ENCODE data around the gene TMCO4.

The TMCO4 gene

DNA sequence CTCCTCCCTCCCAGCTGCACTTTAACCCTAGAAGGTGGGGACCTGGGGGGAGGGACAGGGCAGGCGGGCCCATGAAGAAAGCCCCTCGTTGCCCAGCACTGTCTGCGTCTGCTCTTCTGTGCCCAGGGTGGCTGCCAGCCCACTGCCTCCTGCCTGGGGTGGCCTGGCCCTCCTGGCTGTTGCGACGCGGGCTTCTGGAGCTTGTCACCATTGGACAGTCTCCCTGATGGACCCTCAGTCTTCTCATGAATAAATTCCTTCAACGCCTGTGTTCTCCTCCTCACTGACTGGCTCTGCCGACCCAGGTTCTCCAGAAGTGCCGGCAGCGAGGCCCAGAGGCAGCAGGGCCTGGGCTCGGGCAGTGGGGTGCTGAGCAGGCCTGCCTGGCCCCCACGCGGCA is 141.5 kb downstream of the TMCO4 start:
- H3K27ac ChIP-seq (ENCODE audit: low read depth, low read length, poor library complexity, severe bottlenecking): no peak overlapping the region
- H3K27me3 ChIP-seq (ENCODE audit: insufficient read depth, low read length): no peaks in the 10 kb centered on the region

DNA sequence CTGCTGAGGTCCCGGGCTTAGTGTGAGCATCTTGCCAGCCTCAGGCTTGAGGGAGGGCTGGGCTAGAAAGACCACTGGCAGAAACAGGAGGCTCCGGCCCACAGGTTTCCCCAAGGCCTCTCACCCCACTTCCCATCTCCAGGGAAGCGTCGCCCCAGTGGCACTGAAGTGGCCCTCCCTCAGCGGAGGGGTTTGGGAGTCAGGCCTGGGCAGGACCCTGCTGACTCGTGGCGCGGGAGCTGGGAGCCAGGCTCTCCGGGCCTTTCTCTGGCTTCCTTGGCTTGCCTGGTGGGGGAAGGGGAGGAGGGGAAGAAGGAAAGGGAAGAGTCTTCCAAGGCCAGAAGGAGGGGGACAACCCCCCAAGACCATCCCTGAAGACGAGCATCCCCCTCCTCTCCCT is 142.2 kb downstream of the TMCO4 start:
- no peaks in the 10 kb centered on the region for H3K79me2 ChIP-seq (ENCODE audit: insufficient read depth, low read length)
- H3K36me3 ChIP-seq (ENCODE audit: insufficient read depth, low read length): no peaks in the 10 kb centered on the region
- H3K9me3 ChIP-seq (ENCODE audit: low read length): no peaks in the 10 kb centered on the region
- no peaks in the 10 kb centered on the region for H3K9me2 ChIP-seq (ENCODE audit: low read depth, low read length)
- H4K20me1 ChIP-seq (ENCODE audit: insufficient read depth, low read length): no peaks in the 10 kb centered on the region
- H2AFZ ChIP-seq (ENCODE audit: low read length): no peak overlapping the region
- TF ChIP-seq, protein P1, sequence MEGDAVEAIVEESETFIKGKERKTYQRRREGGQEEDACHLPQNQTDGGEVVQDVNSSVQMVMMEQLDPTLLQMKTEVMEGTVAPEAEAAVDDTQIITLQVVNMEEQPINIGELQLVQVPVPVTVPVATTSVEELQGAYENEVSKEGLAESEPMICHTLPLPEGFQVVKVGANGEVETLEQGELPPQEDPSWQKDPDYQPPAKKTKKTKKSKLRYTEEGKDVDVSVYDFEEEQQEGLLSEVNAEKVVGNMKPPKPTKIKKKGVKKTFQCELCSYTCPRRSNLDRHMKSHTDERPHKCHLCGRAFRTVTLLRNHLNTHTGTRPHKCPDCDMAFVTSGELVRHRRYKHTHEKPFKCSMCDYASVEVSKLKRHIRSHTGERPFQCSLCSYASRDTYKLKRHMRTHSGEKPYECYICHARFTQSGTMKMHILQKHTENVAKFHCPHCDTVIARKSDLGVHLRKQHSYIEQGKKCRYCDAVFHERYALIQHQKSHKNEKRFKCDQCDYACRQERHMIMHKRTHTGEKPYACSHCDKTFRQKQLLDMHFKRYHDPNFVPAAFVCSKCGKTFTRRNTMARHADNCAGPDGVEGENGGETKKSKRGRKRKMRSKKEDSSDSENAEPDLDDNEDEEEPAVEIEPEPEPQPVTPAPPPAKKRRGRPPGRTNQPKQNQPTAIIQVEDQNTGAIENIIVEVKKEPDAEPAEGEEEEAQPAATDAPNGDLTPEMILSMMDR (IDR thresholded peaks at IDR 0.05; ENCODE audit: low read length): no peak
- TF ChIP-seq EZH2 (IDR thresholded peaks at IDR 0.05; ENCODE audit: borderline replicate concordance, low read length): no peak
- H3K9ac ChIP-seq (ENCODE audit: low read length): no peak overlapping the region
- H3K4me3 ChIP-seq (ENCODE audit: low read depth, low read length, poor library complexity, severe bottlenecking): no peak overlapping the region
- H3K4me1 ChIP-seq (ENCODE audit: insufficient read depth, low read length, severe bottlenecking): peaks cover 10% of the 10 kb centered on the region
- H3F3A ChIP-seq (ENCODE audit: insufficient read depth, low read length): no peaks in the 10 kb centered on the region
- no peak overlapping the region for H3K4me2 ChIP-seq (ENCODE audit: low read length)
- no peak overlapping the region for H3K27ac ChIP-seq (ENCODE audit: low read depth, low read length, poor library complexity, severe bottlenecking)
- no peaks in the 10 kb centered on the region for H3K27me3 ChIP-seq (ENCODE audit: insufficient read depth, low read length)

More for the DNA sequence above, 141.5 kb downstream of the TMCO4 start:
- Histone ChIP-seq H2AFZ (ENCODE audit: low read length) (no peak overlapping the region), H3K9ac (ENCODE audit: low read length) (no peak overlapping the region), H3K4me1 (ENCODE audit: insufficient read depth, low read length, severe bottlenecking) (peaks cover 10% of the 10 kb centered on the region), H3K79me2 (ENCODE audit: insufficient read depth, low read length) (no peaks in the 10 kb centered on the region), H3K36me3 (ENCODE audit: insufficient read depth, low read length) (no peaks in the 10 kb centered on the region), H4K20me1 (ENCODE audit: insufficient read depth, low read length) (no peaks in the 10 kb centered on the region), H3K9me3 (ENCODE audit: low read length) (no peaks in the 10 kb centered on the region), H3K9me2 (ENCODE audit: low read depth, low read length) (no peaks in the 10 kb centered on the region), H3F3A (ENCODE audit: insufficient read depth, low read length) (no peaks in the 10 kb centered on the region), H3K4me3 (ENCODE audit: low read depth, low read length, poor library complexity, severe bottlenecking) (no peak overlapping the region), H3K4me2 (ENCODE audit: low read length) (no peak overlapping the region)
- TF ChIP-seq, protein P1 (IDR thresholded peaks at IDR 0.05; ENCODE audit: low read length): no peak
- no peak for TF ChIP-seq EZH2 (IDR thresholded peaks at IDR 0.05; ENCODE audit: borderline replicate concordance, low read length)

DNA sequence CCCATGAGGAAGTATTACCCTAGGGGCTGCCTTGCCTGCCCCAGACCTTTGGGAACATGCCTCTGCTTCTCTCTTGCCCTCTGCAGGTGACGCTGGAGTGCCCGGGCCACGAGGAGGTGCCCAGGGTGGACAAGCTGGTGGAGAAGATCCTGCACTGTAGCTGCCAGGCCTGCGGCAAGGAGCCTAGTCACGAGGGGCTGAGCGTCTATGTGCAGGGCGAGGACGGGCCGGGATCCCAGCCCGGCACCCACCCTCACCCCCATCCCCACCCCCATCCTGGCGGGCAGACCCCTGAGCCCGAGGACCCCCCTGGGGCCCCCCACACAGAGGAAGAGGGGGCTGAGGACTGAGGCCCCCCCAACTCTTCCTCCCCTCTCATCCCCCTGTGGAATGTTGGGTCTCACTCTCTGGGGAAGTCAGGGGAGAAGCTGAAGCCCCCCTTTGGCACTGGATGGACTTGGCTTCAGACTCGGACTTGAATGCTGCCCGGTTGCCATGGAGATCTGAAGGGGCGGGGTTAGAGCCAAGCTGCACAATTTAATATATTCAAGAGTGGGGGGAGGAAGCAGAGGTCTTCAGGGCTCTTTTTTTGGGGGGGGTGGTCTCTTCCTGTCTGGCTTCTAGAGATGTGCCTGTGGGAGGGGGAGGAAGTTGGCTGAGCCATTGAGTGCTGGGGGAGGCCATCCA is 142.8 kb downstream of the TMCO4 start:
- Histone ChIP-seq H3K27me3 (ENCODE audit: insufficient read depth, low read length) (no peaks in the 10 kb centered on the region), H3K36me3 (ENCODE audit: insufficient read depth, low read length) (no peaks in the 10 kb centered on the region)
- no peak for TF ChIP-seq EZH2 (IDR thresholded peaks at IDR 0.05; ENCODE audit: borderline replicate concordance, low read length)
- TF ChIP-seq, protein P1 (IDR thresholded peaks at IDR 0.05; ENCODE audit: low read length): no peak

More for the DNA sequence above, 142.8 kb downstream of the TMCO4 start:
- H3K4me1 ChIP-seq (ENCODE audit: insufficient read depth, low read length, severe bottlenecking): peaks cover 10% of the 10 kb centered on the region
- no peaks in the 10 kb centered on the region for H3K9me2 ChIP-seq (ENCODE audit: low read depth, low read length)
- H3K27ac ChIP-seq (ENCODE audit: low read depth, low read length, poor library complexity, severe bottlenecking): no peak overlapping the region
- H3K79me2 ChIP-seq (ENCODE audit: insufficient read depth, low read length): no peaks in the 10 kb centered on the region
- H3K9me3 ChIP-seq (ENCODE audit: low read length): no peaks in the 10 kb centered on the region
- H3K4me2 ChIP-seq (ENCODE audit: low read length): no peak overlapping the region
- H3K9ac ChIP-seq (ENCODE audit: low read length): no peak overlapping the region
- H3F3A ChIP-seq (ENCODE audit: insufficient read depth, low read length): no peaks in the 10 kb centered on the region
- H4K20me1 ChIP-seq (ENCODE audit: insufficient read depth, low read length): no peaks in the 10 kb centered on the region
- H2AFZ ChIP-seq (ENCODE audit: low read length): no peak overlapping the region
- no peak overlapping the region for H3K4me3 ChIP-seq (ENCODE audit: low read depth, low read length, poor library complexity, severe bottlenecking)
